ENCODE data around the gene CAMTA1. TPM values are rescaled to one million over a fixed set of nuclear protein-coding genes. Genes with fewer than 3 reads are reported as not detected.

CAMTA1 gene
- total and polyA plus RNA-seq, 2 experiments from 2014 or later = 213 to 341 TPM

- no peaks in the 10 kb centered on the region for H3K9me3 ChIP-seq (ENCODE audit: low read depth)
- no peak overlapping the region for H3K27ac ChIP-seq
- H3K27me3 ChIP-seq = no peaks in the 10 kb centered on the region
- H3K4me1 ChIP-seq (ENCODE audit: low read depth) = peaks cover 19% of the 10 kb centered on the region
- TF ChIP-seq, protein P1, sequence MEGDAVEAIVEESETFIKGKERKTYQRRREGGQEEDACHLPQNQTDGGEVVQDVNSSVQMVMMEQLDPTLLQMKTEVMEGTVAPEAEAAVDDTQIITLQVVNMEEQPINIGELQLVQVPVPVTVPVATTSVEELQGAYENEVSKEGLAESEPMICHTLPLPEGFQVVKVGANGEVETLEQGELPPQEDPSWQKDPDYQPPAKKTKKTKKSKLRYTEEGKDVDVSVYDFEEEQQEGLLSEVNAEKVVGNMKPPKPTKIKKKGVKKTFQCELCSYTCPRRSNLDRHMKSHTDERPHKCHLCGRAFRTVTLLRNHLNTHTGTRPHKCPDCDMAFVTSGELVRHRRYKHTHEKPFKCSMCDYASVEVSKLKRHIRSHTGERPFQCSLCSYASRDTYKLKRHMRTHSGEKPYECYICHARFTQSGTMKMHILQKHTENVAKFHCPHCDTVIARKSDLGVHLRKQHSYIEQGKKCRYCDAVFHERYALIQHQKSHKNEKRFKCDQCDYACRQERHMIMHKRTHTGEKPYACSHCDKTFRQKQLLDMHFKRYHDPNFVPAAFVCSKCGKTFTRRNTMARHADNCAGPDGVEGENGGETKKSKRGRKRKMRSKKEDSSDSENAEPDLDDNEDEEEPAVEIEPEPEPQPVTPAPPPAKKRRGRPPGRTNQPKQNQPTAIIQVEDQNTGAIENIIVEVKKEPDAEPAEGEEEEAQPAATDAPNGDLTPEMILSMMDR (IDR thresholded peaks at IDR 0.05; ENCODE audit: low read depth, low read length) = no peak
- H3K36me3 ChIP-seq = no peaks in the 10 kb centered on the region
- DNase-seq (ENCODE audit: low read depth in 1 of 2, low spot score in 1 of 2) = no peak
- H3K4me3 ChIP-seq = no peak overlapping the region
These were observed 142.4 kb downstream of the CAMTA1 start for GRCh38 chr1:6927626-6928025.

GRCh38 chr1:6928106-6928885 is 143.0 kb downstream of the CAMTA1 start:
- H3K9me3 ChIP-seq (ENCODE audit: low read depth) = no peaks in the 10 kb centered on the region
- H3K27ac ChIP-seq = no peak overlapping the region
- H3K4me3 ChIP-seq = no peak overlapping the region
- TF ChIP-seq, protein P1 (IDR thresholded peaks at IDR 0.05; ENCODE audit: low read depth, low read length) = no peak
- H3K36me3 ChIP-seq = no peaks in the 10 kb centered on the region
- DNase-seq (ENCODE audit: low read depth in 1 of 2, low spot score in 1 of 2) = no peak
- peaks cover 19% of the 10 kb centered on the region for H3K4me1 ChIP-seq (ENCODE audit: low read depth)
- H3K27me3 ChIP-seq = no peaks in the 10 kb centered on the region

GRCh38 chr1:6930732-6931300 is 145.6 kb downstream of the CAMTA1 start:
- Histone ChIP-seq H3K4me3 (no peak overlapping the region), H3K27ac (no peak overlapping the region), H3K9me3 (ENCODE audit: low read depth) (no peaks in the 10 kb centered on the region), H3K4me1 (ENCODE audit: low read depth) (peaks cover 3% of the 10 kb centered on the region), H3K27me3 (no peaks in the 10 kb centered on the region), H3K36me3 (no peaks in the 10 kb centered on the region)
- DNase-seq (ENCODE audit: low read depth in 1 of 2, low spot score in 1 of 2) = no peak
- TF ChIP-seq, protein P1 (IDR thresholded peaks at IDR 0.05; ENCODE audit: low read depth, low read length) = no peak

- no peaks in the 10 kb centered on the region for H3K9me3 ChIP-seq (ENCODE audit: low read depth)
- no peaks in the 10 kb centered on the region for H3K27me3 ChIP-seq
- no peaks in the 10 kb centered on the region for H3K4me1 ChIP-seq (ENCODE audit: low read depth)
- TF ChIP-seq, protein P1 (IDR thresholded peaks at IDR 0.05; ENCODE audit: low read depth, low read length) = no peak
- DNase-seq (ENCODE audit: low read depth in 1 of 2, low spot score in 1 of 2) = peak in 1 of 2 donors; percentile 13
- no peak overlapping the region for H3K4me3 ChIP-seq
- H3K36me3 ChIP-seq = no peaks in the 10 kb centered on the region
- H3K27ac ChIP-seq = no peak overlapping the region
These were observed 150.2 kb downstream of the CAMTA1 start for GRCh38 chr1:6935361-6935883.

- Histone ChIP-seq H3K27me3 (no peaks in the 10 kb centered on the region), H3K36me3 (no peaks in the 10 kb centered on the region), H3K4me3 (no peak overlapping the region), H3K9me3 (ENCODE audit: low read depth) (no peaks in the 10 kb centered on the region), H3K27ac (no peak overlapping the region), H3K4me1 (ENCODE audit: low read depth) (no peaks in the 10 kb centered on the region)
- no peak for DNase-seq (ENCODE audit: low read depth in 1 of 2, low spot score in 1 of 2)
- TF ChIP-seq, protein P1 (IDR thresholded peaks at IDR 0.05; ENCODE audit: low read depth, low read length) = no peak
These were observed 150.8 kb downstream of the CAMTA1 start for GRCh38 chr1:6935911-6936690.

All from cardiac muscle cell (in vitro differentiated cells and primary cell).